ENCODE data around the gene RAB18. TPM values are rescaled to one million over a fixed set of nuclear protein-coding genes. Genes with fewer than 3 reads are reported as not detected.

The RAB18 gene
- total RNA-seq, 2 experiments from 2014 or later = 8.1 to 36.2 TPM

DNA sequence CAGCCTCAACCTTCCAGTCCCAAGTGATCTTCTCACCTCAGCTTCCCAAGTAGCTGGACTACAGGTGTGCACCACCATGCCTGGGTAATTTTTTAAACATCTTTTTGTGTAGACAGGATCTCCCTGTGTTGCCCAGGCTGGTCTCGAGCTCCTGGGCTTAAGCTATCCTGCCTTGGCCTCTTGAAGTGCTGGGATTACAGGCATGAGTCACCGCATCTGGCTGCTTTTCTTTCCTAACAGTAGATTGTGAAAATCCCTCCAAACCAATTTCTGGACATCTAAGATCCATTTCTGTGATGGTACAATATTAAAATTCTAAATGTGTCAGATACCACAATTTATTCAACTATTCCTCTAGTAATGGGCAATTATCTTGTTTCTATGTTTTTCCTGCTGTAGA is 38.7 kb downstream of the RAB18 start:
- CTCF ChIA-PET (ENCODE audit: unreplicated experiment) = no interaction called here

DNA sequence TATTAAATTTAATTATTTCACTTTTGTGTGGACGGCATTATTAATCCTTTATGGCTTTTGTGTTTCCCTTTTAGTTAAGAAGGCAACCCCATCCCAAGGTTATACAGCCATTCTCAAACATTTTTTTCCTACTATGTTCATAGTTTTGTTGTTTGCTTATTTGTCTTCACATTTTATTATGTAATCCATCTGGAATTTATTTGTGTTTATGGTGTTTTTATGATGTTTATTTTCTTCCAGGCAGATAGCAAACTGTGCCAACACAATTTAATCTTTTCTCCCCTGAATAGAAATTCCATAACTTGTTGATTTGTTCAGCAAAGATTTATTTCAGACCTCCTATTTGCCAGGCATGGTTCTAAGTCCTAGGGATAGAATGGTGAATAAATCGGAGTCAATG is 42.9 kb downstream of the RAB18 start:
- DNase-seq (ENCODE audit: low spot score) = no peak
- H4K20me1 ChIP-seq (ENCODE audit: insufficient read depth, low read length) = no peaks in the 10 kb centered on the region
- no peak overlapping the region for H3K4me2 ChIP-seq (ENCODE audit: low read length)
- H3K9me2 ChIP-seq (ENCODE audit: insufficient read depth, low read length) = no peaks in the 10 kb centered on the region
- no peaks in the 10 kb centered on the region for H3K79me2 ChIP-seq (ENCODE audit: insufficient read depth, low read depth, low read length)
- CTCF ChIA-PET (ENCODE audit: unreplicated experiment) = no interaction called here
- H3K36me3 ChIP-seq (ENCODE audit: insufficient read depth, low read length) = peaks cover 2% of the 10 kb centered on the region; the same call in 1 of the 2 replicates
- H3K4me3 ChIP-seq (ENCODE audit: low read depth, low read length, poor library complexity, severe bottlenecking) = no peak overlapping the region
- H3K4me1 ChIP-seq (ENCODE audit: insufficient read depth, low read length, poor library complexity, severe bottlenecking) = no peaks in the 10 kb centered on the region
- BruUV-seq (replicated peaks) = no TSS peak
- no peaks in the 10 kb centered on the region for H3K9me3 ChIP-seq (ENCODE audit: low read length)
- no peak overlapping the region for H3K27ac ChIP-seq (ENCODE audit: low read depth, low read length, poor library complexity, severe bottlenecking)
- POLR2A ChIA-PET = no interaction called here
- H2AFZ ChIP-seq (ENCODE audit: low read length) = no peak overlapping the region
- TF ChIP-seq CTCF (conservative IDR thresholded peaks at IDR 0.05; ENCODE audit: low read length) = no peak
- TF ChIP-seq EZH2phosphoT487 (IDR thresholded peaks at IDR 0.05; ENCODE audit: borderline replicate concordance, low read depth, low read length) = no peak
- intact Hi-C loops (cut with micrococcal nuclease; ENCODE audit: unreplicated experiment) = no loop called here

More for the DNA sequence above, 38.7 kb downstream of the RAB18 start:
- no peaks in the 10 kb centered on the region for H3K9me3 ChIP-seq (ENCODE audit: low read length)
- no TSS peak for BruUV-seq (replicated peaks)
- POLR2A ChIA-PET = interaction anchor here (1.0 kb wide), 1 partner anchor 12 kb away, joined by 3 read pairs; no protein-coding TSS in a partner anchor
- no peak for DNase-seq (ENCODE audit: low spot score)
- no peak overlapping the region for H3K4me3 ChIP-seq (ENCODE audit: low read depth, low read length, poor library complexity, severe bottlenecking)
- H3K4me2 ChIP-seq (ENCODE audit: low read length) = no peak overlapping the region
- H4K20me1 ChIP-seq (ENCODE audit: insufficient read depth, low read length) = no peaks in the 10 kb centered on the region
- H3K27ac ChIP-seq (ENCODE audit: low read depth, low read length, poor library complexity, severe bottlenecking) = no peak overlapping the region
- TF ChIP-seq CTCF (conservative IDR thresholded peaks at IDR 0.05; ENCODE audit: low read length) (no peak), EZH2phosphoT487 (IDR thresholded peaks at IDR 0.05; ENCODE audit: borderline replicate concordance, low read depth, low read length) (no peak)
- H3K9me2 ChIP-seq (ENCODE audit: insufficient read depth, low read length) = no peaks in the 10 kb centered on the region
- no peaks in the 10 kb centered on the region for H3K4me1 ChIP-seq (ENCODE audit: insufficient read depth, low read length, poor library complexity, severe bottlenecking)
- H2AFZ ChIP-seq (ENCODE audit: low read length) = no peak overlapping the region
- no peaks in the 10 kb centered on the region for H3K79me2 ChIP-seq (ENCODE audit: insufficient read depth, low read depth, low read length)
- peaks cover 29% of the 10 kb centered on the region; the same call in 1 of the 2 replicates for H3K36me3 ChIP-seq (ENCODE audit: insufficient read depth, low read length)
- intact Hi-C loops (cut with micrococcal nuclease; ENCODE audit: unreplicated experiment) = no loop called here

GRCh38 chr10:27547482-27547881 is 43.4 kb downstream of the RAB18 start:
- H3K4me3 ChIP-seq (ENCODE audit: low read depth, low read length, poor library complexity, severe bottlenecking) = no peak overlapping the region
- no peaks in the 10 kb centered on the region for H3K9me3 ChIP-seq (ENCODE audit: low read length)
- no peaks in the 10 kb centered on the region for H3K9me2 ChIP-seq (ENCODE audit: insufficient read depth, low read length)
- TF ChIP-seq CTCF (conservative IDR thresholded peaks at IDR 0.05; ENCODE audit: low read length) = no peak
- TF ChIP-seq EZH2phosphoT487 (IDR thresholded peaks at IDR 0.05; ENCODE audit: borderline replicate concordance, low read depth, low read length) = no peak
- no TSS peak for BruUV-seq (replicated peaks)
- DNase-seq (ENCODE audit: low spot score) = no peak
- H3K27ac ChIP-seq (ENCODE audit: low read depth, low read length, poor library complexity, severe bottlenecking) = no peak overlapping the region
- CTCF ChIA-PET (ENCODE audit: unreplicated experiment) = no interaction called here
- intact Hi-C loops (cut with micrococcal nuclease; ENCODE audit: unreplicated experiment) = no loop called here
- no peak overlapping the region for H2AFZ ChIP-seq (ENCODE audit: low read length)
- no peaks in the 10 kb centered on the region for H3K36me3 ChIP-seq (ENCODE audit: insufficient read depth, low read length)
- no peaks in the 10 kb centered on the region for H3K4me1 ChIP-seq (ENCODE audit: insufficient read depth, low read length, poor library complexity, severe bottlenecking)
- H3K4me2 ChIP-seq (ENCODE audit: low read length) = no peak overlapping the region
- POLR2A ChIA-PET = no interaction called here
- no peaks in the 10 kb centered on the region for H4K20me1 ChIP-seq (ENCODE audit: insufficient read depth, low read length)
- no peaks in the 10 kb centered on the region for H3K79me2 ChIP-seq (ENCODE audit: insufficient read depth, low read depth, low read length)
